HAP-1 (cell line): ENCODE data around the gene HDAC4.

Experiments used
- DNase-seq, 2 experiments: peaks; one replicate each; pipeline ENCODE4 v3.0.0-alpha.2; 2016 to 2020; ENCODE audit warnings: low spot score in 2 of 2
- H3K27me3 ChIP-seq: fragments of 250-450 bp; sonication (Bioruptor Pico); 2 replicates; pipeline ENCODE4 v1.5.1; 2020; ENCODE audit warnings: low read depth, mild to moderate bottlenecking, moderate library complexity
- H3K36me3 ChIP-seq: fragments of 250-450 bp; sonication (Bioruptor Pico); replicated peaks from 2 replicates; pipeline ENCODE4 v1.5.1; 2020; ENCODE audit warnings: mild to moderate bottlenecking
- H3K4me1 ChIP-seq: fragments of 250-450 bp; sonication (Bioruptor Pico); 2 replicates; pipeline ENCODE4 v1.5.1; 2020; ENCODE audit warnings: mild to moderate bottlenecking
- H3K4me3 ChIP-seq: fragments of 250-450 bp; sonication (Bioruptor Pico); 2 replicates; pipeline ENCODE4 v1.5.1; 2020; ENCODE audit warnings: mild to moderate bottlenecking, moderate library complexity
- H3K9me3 ChIP-seq: fragments of 250-450 bp; sonication (Bioruptor Pico); 2 replicates; pipeline ENCODE4 v1.5.1; 2020; ENCODE audit warnings: mild to moderate bottlenecking, moderate library complexity
- in situ Hi-C: fragments of 300-500 bp; cut with MboI; formaldehyde crosslinking; loops from 3 replicates; pipeline ENCODE4 v1.14.3; 2020; ENCODE audit warnings: low sequenced_read_pairs, inconsistent platforms, mixed read lengths

HDAC4 gene

DNA sequence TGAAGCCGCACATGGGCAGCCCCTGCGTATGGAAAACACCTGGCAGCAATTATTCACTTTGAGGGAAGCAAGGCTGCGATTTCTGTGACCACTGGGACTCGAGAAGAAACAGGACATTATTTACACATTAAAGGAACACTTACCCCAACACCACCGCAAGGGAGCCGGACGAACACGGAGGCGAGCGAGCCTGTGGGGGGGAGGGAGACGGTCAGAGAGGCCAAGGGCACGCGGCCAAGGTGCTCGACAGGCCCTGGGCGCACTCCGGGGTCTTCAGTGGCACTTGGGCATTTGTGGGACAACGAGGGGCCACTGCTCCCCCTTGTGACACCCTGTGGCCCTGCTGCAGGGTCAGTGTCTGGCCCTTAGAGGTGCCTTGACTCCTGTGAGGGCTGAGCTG, 306.0 kb downstream of the HDAC4 start:
- H3K4me3 ChIP-seq: no peak overlapping the region
- no peaks in the 10 kb centered on the region for H3K9me3 ChIP-seq
- no peak for DNase-seq
- in situ Hi-C loops: no loop called here
- H3K4me1 ChIP-seq: peaks cover 11% of the 10 kb centered on the region
- no peaks in the 10 kb centered on the region for H3K36me3 ChIP-seq
- H3K27me3 ChIP-seq: no peaks in the 10 kb centered on the region

DNA sequence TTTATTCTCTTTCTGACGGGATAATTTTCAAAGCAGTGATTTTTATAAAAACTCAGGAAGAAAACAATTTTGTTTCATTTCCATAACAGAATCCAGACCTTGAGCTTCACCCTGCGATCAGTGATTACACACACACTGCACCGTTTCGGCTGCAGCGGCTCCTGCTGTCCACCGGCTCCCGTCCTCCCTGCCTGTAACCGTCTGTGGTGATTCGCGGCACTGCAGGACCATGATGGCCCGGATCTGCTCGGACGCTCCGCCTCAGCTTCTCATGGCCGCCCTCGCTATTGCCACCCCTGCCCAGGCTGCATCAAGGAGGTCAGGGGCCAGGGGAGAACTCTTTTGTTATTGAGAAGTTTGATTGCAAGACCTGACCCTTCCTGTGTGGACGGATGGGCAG, 306.9 kb downstream of the HDAC4 start:
- no peaks in the 10 kb centered on the region for H3K9me3 ChIP-seq
- no peak overlapping the region for H3K4me3 ChIP-seq
- peak; percentile 27 to 69 for DNase-seq
- H3K36me3 ChIP-seq: no peaks in the 10 kb centered on the region
- H3K27me3 ChIP-seq: no peaks in the 10 kb centered on the region
- peaks cover 11% of the 10 kb centered on the region for H3K4me1 ChIP-seq
- in situ Hi-C loops: no loop called here

DNA sequence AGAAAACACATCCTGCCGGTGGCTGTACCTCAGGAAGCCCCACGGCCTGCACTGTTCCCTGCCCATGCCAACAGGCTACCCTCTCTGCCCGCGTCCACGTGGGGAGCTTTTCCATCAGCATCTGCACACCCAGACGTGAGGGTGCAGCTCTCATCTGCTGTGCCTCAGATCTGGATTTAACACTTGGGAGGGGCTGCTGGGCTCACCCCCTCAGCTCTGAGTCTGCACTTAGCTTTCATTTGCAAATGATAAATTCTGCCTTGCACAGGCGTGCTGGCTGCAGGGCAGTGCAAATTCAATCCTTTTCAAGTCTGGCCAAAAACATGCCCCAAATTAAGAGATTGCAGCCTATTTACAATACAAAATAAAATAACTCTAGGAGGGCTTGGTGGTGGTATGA, 307.3 kb downstream of the HDAC4 start:
- Histone ChIP-seq H3K27me3 (no peaks in the 10 kb centered on the region), H3K4me1 (peaks cover 11% of the 10 kb centered on the region), H3K36me3 (no peaks in the 10 kb centered on the region), H3K9me3 (no peaks in the 10 kb centered on the region), H3K4me3 (no peak overlapping the region)
- in situ Hi-C loops: no loop called here
- DNase-seq: peak; percentile 12 to 45

DNA sequence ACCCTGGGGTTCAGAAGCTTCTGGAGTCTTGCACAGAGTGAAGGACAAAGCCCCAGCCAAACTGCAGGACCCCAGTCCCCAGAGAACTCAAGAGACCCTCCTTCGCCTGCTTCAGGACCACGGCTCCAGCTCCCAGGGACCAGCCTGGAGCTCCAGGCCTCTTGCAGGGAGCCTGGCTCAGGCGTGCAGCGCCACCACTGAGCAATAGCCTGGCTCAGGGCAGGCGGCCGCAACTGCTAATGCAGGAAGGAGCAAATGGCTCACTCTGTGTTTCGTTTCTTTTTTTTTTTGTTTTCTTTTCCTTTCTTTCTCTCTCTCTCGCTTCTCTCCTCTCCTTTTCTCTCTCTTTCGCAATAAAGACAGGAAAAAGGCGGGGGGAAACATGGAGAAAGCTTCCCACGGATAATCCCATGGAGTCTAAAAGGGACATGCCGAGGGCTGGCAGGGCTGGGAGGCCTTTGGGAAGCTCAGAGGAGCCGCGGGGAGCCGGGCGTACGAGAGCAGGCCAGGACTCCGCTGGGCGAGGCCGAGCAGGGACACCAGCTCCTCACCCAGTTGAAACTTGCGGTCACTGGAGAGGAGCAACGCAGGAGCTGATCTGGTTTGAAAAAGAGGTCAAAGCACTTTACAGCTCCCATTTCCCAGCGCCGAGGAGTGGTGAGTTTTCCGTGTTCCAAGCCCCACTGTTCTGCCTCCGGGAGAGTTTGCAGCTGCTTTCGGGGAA, 308.1 kb downstream of the HDAC4 start:
- Histone ChIP-seq H3K9me3 (no peaks in the 10 kb centered on the region), H3K27me3 (no peaks in the 10 kb centered on the region), H3K36me3 (no peaks in the 10 kb centered on the region), H3K4me1 (peaks cover 11% of the 10 kb centered on the region), H3K4me3 (no peak overlapping the region)
- in situ Hi-C loops: no loop called here
- DNase-seq: no peak

DNA sequence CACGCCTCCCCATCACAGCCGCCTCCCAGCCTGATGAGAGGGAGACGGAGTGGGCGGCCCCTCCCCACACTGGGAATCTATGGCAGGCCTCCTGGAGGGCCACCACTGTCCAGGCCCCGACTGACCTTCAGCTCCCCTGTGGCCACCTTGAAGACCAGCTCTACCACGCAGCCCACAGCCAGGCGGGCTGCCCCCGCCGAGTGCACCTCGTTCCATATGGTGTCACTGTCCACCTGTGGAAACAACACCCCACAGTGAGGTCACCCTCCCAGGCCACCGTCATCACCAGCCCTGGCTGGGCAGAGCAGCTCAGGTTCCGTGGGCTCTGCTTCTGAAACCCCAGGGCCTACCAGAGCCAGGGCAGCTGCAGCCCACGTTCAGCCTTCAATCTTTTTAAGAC, 310.9 kb downstream of the HDAC4 start:
- Histone ChIP-seq H3K4me1 (peaks cover 11% of the 10 kb centered on the region), H3K4me3 (no peak overlapping the region), H3K36me3 (no peaks in the 10 kb centered on the region), H3K9me3 (no peaks in the 10 kb centered on the region), H3K27me3 (no peaks in the 10 kb centered on the region)
- DNase-seq: no peak
- in situ Hi-C loops: no loop called here

DNA sequence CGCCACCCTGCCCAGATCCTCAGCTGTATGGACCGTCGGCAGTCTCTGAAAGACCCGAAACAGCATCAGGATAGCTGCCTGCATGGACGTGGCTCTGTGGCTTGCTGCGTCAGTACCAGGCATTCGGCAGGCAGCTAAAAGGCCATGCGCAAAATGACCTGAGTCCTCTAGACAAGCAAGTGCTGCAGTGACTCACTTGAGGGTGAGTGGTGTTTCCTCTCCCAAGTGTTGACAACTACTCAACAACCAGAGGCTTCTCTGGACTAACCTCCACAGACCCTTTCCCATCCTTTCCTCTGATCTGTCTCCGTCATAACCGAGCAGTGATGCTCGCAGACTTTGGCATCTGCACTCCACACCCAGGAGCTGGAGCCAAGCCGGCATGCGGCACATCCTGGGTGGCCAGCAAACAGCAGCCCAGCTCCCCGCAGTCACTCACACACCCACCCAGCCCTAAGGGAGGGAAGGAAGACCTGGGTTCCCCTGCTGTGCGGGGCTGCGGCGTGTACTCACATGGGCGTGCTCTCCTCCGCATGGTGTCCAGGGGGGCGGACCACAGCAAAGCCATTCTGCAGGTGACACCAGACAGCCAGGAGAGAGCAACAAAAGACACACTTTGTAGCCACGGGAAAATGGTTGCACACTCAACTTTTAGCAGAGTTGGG, 313.6 kb downstream of the HDAC4 start:
- in situ Hi-C loops: no loop called here
- Histone ChIP-seq H3K4me3 (no peak overlapping the region), H3K4me1 (no peaks in the 10 kb centered on the region), H3K9me3 (no peaks in the 10 kb centered on the region), H3K27me3 (no peaks in the 10 kb centered on the region), H3K36me3 (no peaks in the 10 kb centered on the region)
- DNase-seq: no peak

DNA sequence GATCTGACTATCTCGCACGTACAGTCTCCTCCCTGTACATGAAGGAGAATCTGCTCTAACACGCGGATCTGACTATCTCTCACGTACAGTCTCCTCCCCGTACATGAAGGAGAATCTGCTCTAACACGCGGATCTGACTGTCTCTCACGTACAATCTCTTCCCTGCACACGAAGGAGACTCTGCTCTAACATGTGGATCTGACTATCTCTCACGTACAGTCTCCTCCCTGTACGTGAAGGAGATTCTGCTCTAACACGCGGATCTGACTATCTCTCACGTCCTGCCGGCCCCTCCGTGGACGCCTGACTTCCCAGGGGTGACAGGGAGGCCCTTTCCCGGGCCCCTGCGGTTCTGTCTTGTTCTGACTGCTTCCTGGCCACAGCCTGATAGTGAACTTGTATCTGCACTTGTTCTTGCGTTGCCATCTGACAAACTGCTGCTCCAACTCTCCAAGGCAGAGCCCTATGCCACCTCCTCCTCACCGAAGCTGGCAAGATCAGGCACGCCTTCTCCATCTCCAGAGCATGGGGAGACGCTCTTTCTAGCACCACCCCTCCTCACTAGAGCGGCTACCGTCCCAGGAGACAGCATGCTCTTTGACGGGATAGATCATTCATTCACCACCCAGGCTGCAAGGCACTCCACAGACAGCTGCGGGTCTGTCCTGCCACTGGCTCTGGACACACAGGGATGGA, 314.3 kb downstream of the HDAC4 start:
- DNase-seq: no peak
- no peak overlapping the region for H3K4me3 ChIP-seq
- no peaks in the 10 kb centered on the region for H3K36me3 ChIP-seq
- in situ Hi-C loops: no loop called here
- H3K9me3 ChIP-seq: no peaks in the 10 kb centered on the region
- no peaks in the 10 kb centered on the region for H3K4me1 ChIP-seq
- H3K27me3 ChIP-seq: no peaks in the 10 kb centered on the region

DNA sequence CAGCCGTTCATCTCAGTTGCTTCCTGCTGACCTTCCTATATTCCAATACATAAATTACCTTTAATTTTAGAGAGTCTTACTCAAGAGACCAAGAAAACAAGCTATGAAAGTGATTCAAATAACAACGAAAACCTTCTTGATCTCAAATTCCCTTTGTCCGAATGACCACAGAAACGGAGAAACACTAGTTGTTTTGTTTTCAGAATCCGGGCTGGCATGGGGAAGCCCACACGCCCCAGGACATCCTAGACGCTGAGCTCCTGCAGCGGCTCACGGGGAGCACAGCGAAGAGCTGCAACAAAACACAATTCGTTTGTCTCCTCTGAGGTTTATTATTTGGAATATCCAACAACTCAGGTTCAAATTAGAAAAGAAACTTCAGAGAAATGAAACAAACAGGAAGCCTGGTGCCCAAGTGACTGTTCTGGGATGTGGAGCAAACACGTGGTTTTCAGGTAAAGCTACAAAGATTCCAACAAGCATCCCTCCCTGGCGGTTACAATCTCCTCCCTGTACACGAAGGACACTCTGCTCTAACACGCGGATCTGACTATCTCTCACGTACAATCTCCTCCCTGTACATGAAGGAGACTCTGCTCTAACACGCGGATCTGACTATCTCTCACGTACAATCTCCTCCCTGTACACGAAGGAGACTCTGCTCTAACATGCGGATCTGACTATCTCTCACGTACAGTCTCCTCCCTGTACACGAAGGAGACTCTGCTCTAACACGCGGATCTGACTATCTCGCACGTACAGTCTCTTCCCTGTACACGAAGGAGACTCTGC, 315.4 kb downstream of the HDAC4 start:
- H3K4me1 ChIP-seq: no peaks in the 10 kb centered on the region
- DNase-seq: no peak
- no peak overlapping the region for H3K4me3 ChIP-seq
- no peaks in the 10 kb centered on the region for H3K36me3 ChIP-seq
- no peaks in the 10 kb centered on the region for H3K27me3 ChIP-seq
- in situ Hi-C loops: no loop called here
- no peaks in the 10 kb centered on the region for H3K9me3 ChIP-seq

DNA sequence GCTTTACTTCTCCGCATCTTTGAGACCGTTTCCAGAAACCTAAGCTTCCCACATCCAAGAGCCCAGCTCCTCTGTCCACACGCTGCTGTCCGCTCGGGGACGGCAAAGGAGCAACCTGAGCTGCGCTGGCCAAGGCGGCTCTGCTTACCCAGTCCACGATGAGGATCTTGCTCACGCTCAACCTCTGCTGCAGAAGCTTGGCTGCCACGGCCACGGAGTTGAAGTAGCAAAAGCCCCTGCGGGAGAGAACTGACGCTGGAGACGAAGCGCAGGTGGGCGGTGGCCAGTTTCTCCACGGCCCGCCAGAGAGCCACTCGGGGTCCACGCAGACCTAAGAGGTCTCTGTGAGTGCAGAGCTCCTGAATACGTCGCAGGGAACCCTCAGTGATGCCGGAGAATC, 316.8 kb downstream of the HDAC4 start:
- no peak overlapping the region for H3K4me3 ChIP-seq
- H3K27me3 ChIP-seq: no peaks in the 10 kb centered on the region
- H3K4me1 ChIP-seq: no peaks in the 10 kb centered on the region
- no peaks in the 10 kb centered on the region for H3K36me3 ChIP-seq
- no peaks in the 10 kb centered on the region for H3K9me3 ChIP-seq
- in situ Hi-C loops: no loop called here
- DNase-seq: no peak

DNA sequence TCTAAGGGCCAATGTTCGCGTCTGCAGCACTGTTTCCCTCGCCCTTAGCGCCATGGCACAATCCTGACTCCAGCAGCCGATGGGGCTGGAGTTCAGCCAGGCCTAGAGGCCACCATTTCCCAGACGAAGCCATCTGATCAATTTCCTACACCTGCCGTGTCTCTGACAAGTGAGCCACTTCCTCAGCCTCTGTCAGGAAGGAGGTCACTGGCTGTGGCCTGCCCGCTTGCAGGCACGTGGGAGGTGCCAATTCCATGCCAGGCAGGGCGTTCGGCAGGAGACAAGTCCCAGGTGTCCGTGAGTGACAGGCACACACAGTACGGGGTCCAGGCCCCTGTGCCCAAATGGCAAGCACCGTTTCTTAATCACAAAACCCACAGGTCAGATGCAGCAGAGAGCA, 318.4 kb downstream of the HDAC4 start:
- no peaks in the 10 kb centered on the region for H3K36me3 ChIP-seq
- in situ Hi-C loops: no loop called here
- H3K4me3 ChIP-seq: no peak overlapping the region
- no peak for DNase-seq
- no peaks in the 10 kb centered on the region for H3K27me3 ChIP-seq
- H3K9me3 ChIP-seq: no peaks in the 10 kb centered on the region
- H3K4me1 ChIP-seq: no peaks in the 10 kb centered on the region

DNA sequence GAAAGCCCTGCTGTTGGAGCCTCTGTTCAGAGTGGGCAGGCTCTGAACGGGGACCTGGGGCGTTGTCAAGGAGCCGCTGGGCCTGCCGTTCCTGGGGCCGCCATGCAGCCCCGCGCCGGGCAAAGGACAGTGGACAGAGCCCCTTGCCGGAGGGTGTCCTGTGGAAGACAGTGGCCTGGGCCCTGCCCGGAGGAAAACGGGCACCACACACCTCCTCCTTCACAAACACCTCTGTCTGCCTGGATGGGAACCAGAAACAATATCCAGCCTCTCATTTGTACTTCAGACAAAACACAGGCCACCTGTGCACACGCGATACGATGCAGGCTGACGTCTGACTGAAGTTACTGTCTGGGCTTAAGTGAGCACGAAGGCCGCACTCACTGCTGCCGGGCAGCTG, 319.2 kb downstream of the HDAC4 start:
- H3K36me3 ChIP-seq: no peaks in the 10 kb centered on the region
- no peaks in the 10 kb centered on the region for H3K9me3 ChIP-seq
- no peaks in the 10 kb centered on the region for H3K4me1 ChIP-seq
- H3K4me3 ChIP-seq: no peak overlapping the region
- no peaks in the 10 kb centered on the region for H3K27me3 ChIP-seq
- in situ Hi-C loops: no loop called here
- no peak for DNase-seq

DNA sequence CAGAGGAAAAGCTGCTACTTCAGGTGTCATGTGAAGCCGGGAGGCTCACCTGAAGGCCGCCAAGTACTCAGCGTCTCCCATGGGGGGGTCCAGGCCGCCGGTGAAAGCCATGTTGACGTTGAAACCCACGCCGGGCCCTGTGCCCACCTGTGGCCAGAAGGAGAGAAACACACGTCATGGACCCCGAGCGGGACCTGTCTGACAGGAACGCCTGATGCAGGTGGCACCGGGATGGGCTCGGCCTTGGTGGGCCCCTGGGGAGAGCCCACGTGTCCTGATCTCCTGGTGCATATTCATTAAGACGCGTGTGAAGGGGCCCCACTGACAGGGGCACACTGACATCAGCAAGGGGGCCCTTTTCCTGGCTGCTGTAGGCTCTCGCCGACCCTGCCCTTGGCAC, 319.8 kb downstream of the HDAC4 start:
- DNase-seq: no peak
- no peaks in the 10 kb centered on the region for H3K27me3 ChIP-seq
- H3K9me3 ChIP-seq: no peaks in the 10 kb centered on the region
- H3K36me3 ChIP-seq: no peaks in the 10 kb centered on the region
- in situ Hi-C loops: no loop called here
- no peaks in the 10 kb centered on the region for H3K4me1 ChIP-seq
- no peak overlapping the region for H3K4me3 ChIP-seq

DNA sequence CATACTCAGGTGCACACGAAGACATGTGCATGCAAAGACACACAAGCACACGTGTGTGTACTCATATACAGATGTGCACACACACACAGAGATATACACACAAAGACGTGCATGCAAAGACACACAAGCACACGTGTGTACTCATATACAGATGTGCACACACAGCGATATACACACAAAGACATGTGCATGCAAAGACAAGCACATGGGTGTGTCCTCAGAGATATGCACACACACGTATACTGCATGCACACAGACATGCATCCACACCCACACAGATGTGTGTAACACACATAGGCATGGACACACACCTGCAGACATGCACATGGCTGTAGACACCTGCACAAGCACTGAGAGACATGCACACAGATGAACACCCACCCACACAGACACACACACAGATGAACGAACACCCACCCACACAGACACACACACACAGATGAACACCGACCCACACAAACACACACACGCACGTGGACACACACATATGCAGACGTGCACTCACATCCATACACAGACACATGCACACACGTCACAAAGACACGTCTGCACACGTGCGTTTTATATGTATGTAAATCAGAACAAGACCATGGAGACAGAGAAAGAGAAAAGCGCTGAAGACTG, 321.0 kb downstream of the HDAC4 start:
- H3K36me3 ChIP-seq: no peaks in the 10 kb centered on the region

More for the DNA sequence above, 321.0 kb downstream of the HDAC4 start:
- no peak overlapping the region for H3K4me3 ChIP-seq
- no peaks in the 10 kb centered on the region for H3K27me3 ChIP-seq
- no peaks in the 10 kb centered on the region for H3K4me1 ChIP-seq
- H3K9me3 ChIP-seq: no peaks in the 10 kb centered on the region
- in situ Hi-C loops: no loop called here
- DNase-seq: no peak
